HK-2 (cell line): Measurements from ENCODE around the gene BCAS3.
"Not testable (repeated sequence)": the region's sequence is repeated elsewhere in the genome, so short reads cannot be mapped to it uniquely, and the experiment has no call there.

Experiments used
- DNase-seq: peaks from one replicate; pipeline ENCODE4 v3.0.0-alpha.2; 2018; ENCODE audit not compliant: unreplicated experiment

Gene BCAS3

DNA sequence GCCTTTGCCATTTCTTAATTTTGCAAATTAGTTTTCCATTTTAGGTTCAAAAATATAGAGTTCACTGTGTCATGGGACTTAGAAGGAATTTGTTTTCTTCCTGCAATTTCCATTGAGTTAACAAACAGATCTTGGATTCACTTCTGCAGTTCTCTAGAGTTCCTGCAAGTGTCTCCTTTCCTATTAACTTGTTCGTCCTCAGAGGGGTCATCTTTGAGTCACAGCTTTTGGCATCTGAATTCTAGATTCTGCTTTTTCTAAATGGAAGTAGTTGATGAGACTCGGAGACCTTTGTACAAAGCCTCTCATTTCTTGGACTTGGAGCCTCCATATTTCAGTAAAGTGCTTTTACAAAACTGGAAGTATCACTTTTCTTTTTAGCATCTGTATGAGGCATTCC, 323.3 kb downstream of the BCAS3 start:
- DNase-seq: no peak

GRCh38 chr17:61002316-61002736, 324.7 kb downstream of the BCAS3 start:
- DNase-seq: no peak

- DNase-seq: no peak
Observed at GRCh38 chr17:61005358-61005757, 327.7 kb downstream of the BCAS3 start.

DNA sequence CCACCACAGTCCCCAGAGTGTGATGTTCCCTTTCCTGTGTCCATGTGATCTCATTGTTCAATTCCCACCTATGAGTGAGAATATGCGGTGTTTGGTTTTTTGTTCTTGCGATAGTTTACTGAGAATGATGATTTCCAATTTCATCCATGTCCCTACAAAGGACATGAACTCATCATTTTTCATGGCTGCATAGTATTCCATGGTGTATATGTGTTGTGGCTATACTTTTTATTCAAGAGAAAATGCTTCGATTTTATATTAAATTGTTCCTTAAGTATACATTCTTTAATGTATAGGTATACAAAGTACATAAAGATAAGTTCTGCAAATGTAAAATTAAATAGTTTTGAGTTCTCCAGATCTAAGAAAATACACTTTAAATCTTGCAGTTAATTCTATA, 328.3 kb downstream of the BCAS3 start:
- not testable (repeated sequence) for DNase-seq

DNA sequence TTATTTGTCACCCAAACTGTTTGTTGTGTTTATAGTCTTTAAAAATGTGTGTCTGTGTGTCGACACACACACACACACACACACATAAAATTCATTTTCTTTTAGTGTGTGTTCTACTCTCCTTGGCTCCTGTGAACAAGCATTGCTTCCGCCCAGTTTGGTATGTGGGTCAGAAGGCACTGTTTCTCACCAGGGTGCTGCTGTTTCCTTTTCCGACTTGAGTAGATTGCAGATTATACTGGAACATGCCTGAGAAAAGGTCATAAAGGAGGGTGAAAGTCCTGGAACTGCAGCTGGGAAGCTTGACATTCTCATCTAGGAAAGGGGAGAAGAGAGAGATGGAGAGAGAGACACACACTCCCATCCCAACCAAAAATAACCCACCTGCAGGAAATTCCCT, 330.3 kb downstream of the BCAS3 start:
- DNase-seq: no peak

GRCh38 chr17:61009663-61010062, 332.0 kb downstream of the BCAS3 start:
- DNase-seq: no peak

- no peak for DNase-seq
Observed at GRCh38 chr17:61010661-61011170, 333.1 kb downstream of the BCAS3 start.

- DNase-seq: no peak
Observed at GRCh38 chr17:61011251-61011650, 333.6 kb downstream of the BCAS3 start.

DNA sequence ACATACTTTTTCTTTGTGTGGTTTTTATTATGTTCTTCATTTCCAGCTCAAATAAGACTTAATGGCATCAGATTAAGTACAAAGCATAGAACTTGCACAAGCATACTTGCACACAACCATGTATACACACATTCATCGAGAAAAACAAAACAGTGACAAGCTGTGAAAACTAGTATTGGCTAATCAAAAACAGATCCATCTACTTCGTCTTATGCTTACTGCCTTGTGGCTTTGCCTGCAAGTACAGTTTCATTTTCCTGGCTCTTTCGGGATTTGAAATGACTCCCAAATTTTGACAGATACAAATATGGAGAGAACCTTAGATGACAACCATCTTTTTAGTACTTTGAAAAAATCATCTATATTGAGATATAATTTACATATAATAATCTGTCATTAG, 338.3 kb downstream of the BCAS3 start:
- DNase-seq: no peak

GRCh38 chr17:61017317-61018006, 339.8 kb downstream of the BCAS3 start:
- DNase-seq: no peak

GRCh38 chr17:61018938-61019337, 341.3 kb downstream of the BCAS3 start:
- no peak for DNase-seq

DNA sequence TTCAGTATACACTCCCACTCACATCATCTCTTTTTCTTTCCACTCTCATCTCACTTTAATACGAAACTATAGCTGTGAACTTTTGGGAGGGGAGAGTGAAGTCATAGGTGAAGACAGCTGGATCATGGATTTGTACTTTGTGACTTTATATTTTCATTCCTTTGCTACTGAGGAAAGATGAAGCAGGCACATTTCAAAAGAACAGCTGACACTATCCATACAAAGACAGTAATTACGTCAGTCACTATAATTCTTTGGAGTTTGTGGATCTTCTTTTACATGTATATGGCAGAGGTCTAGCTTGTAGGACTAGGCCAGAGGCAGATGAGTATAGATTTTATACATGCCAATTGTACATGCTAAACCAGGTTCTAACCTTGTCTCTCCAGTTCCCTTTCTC, 346.3 kb downstream of the BCAS3 start:
- DNase-seq: no peak

DNA sequence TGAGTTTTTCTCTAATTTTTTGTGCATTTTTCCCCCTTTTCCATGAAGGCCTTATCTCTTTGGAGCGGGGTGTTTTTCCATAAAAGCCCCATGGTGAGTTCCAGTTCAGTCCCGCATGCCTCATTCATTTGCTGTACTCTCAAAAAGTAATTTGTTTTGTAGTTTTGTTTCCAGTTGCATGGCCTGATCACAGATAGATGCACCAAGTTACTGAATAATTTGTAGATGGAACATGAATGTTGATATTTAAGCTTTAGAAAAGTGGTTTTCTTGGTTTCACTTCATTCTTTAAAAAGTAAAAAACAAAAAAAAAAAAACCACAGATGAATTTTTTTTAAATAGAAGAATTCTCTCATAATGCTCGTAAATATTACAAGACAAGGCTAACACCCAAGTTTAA, 349.2 kb downstream of the BCAS3 start:
- DNase-seq: no peak

- no peak for DNase-seq
Observed at GRCh38 chr17:61029181-61029580, 351.5 kb downstream of the BCAS3 start.

- no peak for DNase-seq
Observed at GRCh38 chr17:61040666-61041065, 363.0 kb downstream of the BCAS3 start.

DNA sequence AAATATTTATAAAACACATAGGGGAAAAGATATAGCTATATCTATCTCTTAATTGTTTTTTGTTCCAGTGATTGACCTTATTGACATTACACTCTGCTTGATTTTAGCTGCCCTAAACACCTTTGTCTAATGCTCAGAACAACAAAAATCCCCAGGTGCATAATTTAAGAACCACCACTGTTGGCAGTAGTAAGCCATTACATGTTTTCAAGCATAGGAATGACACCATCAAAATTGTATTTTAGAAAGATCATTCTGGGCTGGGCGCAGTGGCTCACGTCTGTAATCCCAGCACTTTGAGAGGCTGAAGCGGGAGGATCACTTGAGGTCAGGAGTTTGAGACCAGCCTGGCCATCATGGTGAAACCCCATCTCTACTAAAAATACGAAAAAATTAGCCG, 364.7 kb downstream of the BCAS3 start:
- DNase-seq: not testable (repeated sequence)

- no peak for DNase-seq
Observed at GRCh38 chr17:61047515-61047914, 369.9 kb downstream of the BCAS3 start.

DNA sequence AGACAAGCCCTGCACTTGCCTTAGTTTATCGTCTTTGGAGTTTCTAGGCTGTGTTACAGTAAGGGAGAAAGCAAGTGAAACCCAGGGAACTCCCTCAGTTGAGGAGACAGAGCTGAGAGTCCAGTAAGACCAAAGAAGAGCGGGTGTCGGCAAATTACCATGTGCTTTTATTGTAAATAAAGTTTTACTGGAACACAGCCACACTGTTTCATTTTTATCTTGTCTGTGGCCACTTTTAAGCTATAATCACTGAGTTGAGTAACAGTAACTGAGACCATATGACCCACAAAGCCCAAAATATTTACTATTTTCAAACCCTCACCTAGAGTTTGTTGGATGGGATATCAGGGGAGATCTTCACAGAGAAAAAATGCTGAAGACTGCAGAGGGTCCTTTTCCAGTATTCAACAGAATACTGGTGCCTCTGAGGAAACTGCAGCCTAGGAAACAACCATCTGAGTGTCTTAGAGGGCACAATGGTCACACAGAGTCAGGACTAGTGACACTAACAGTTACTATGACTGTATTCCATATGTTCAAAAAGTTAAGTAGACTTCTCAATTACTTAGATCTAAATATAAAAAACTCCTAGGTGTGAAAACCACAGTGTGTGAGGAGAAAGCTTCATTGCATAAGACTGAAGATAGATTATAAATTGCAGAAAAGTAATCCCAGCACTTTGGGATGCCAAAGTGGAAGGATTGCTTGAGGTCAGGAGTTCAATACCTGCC, 370.9 kb downstream of the BCAS3 start:
- DNase-seq: no peak

DNA sequence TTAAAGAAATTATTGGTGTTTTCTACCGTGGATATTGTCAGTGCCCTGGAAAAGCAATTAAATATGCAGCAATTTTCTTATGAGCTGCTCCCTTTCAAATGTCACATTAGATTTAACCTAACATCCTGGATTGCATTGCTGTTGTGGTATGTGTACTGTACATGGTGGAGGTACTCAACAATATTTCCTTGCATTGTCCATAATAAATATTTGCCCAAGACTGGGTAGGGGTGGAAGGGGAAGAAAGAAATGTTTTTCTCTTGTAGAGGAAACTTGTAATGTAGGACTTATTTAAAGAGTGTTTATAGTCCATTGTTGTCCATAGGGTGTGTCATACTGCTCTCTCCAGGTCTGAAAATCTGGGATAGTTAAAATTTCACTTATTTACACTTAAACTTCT, 375.8 kb downstream of the BCAS3 start:
- no peak for DNase-seq

GRCh38 chr17:61054436-61054835, 376.8 kb downstream of the BCAS3 start:
- no peak for DNase-seq

GRCh38 chr17:61057257-61057656, 379.6 kb downstream of the BCAS3 start:
- no peak for DNase-seq

DNA sequence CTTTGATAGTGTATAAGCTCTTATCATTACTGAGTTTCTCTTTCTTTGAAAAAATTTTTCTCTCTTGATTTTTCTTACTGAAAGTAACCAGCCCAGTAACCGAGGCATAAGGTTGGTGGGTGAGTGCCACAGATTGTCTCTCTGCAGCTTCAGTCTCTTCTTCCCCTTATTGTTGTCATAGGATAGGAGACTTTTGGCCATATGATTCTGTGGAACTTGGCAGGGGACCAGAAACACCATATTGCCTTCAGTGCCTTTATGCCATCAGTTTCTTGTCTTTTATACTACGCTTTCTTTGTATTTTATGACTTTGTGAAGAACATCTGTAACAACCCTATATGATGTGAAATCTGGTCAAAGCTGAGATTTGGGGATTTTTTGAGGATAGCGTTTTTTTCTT, 380.4 kb downstream of the BCAS3 start:
- no peak for DNase-seq

DNA sequence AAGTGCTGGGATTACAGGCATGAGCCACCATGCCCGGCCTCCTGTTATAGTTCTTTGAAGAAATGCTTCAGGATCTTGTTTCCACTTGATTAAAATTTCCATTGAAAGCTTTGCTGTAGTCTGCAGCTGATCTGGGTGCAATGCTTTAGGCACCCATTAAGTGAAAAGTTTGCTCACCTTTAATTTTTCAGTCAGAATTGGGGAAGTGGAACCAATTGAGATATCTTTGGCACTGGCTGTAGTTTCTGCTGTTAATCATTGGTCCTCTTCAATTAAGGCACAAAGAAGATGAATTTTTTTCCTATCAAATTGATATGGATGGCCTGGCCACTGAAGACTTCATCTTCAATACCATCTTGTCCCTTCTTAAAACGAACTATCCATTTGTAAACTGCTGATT, 385.9 kb downstream of the BCAS3 start:
- DNase-seq: no peak
